ENCODE results near the gene KRT16.

DNA sequence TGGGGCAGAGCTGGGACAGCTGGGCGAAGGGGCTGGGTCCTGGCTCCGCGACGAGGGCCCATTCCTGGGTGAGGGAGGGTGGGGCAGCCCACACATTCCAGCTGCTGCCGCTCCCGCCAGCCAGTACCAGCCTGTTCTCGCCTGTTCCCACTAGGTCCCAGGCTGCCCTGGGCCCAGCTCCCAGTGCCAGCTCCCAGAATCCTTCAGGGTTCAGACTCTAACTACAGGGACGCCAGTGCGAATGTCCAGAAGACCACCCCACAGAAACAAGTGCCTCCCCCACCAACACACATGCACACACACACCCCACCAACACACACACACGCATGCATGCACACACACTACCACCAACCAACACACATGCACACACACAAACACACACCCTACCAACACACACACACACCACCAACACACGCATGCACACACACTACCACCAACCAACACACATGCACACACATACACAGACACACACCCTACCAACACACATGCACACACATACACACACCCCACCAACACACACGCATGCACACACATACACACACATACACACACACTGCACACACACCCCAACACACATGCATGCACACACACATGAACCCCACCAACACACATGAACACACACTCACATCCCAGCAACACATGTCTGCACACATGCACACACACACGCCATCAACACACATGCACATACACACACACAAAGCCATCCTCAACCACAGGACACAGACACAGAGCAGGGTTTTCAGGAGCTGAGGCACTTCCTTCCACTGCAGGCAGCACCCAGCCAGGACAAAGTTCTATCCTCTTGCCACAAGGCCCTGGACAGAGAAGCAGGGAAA is 39.3 kb upstream of the KRT16 start:
- TF ChIP-seq, protein P1, sequence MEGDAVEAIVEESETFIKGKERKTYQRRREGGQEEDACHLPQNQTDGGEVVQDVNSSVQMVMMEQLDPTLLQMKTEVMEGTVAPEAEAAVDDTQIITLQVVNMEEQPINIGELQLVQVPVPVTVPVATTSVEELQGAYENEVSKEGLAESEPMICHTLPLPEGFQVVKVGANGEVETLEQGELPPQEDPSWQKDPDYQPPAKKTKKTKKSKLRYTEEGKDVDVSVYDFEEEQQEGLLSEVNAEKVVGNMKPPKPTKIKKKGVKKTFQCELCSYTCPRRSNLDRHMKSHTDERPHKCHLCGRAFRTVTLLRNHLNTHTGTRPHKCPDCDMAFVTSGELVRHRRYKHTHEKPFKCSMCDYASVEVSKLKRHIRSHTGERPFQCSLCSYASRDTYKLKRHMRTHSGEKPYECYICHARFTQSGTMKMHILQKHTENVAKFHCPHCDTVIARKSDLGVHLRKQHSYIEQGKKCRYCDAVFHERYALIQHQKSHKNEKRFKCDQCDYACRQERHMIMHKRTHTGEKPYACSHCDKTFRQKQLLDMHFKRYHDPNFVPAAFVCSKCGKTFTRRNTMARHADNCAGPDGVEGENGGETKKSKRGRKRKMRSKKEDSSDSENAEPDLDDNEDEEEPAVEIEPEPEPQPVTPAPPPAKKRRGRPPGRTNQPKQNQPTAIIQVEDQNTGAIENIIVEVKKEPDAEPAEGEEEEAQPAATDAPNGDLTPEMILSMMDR (IDR thresholded peaks at IDR 0.05), result no peak
- no peak for TF ChIP-seq POLR2A (IDR thresholded peaks at IDR 0.05)
